Measurements from ENCODE around the gene TARBP1. TPM values are rescaled to one million over a fixed set of nuclear protein-coding genes. Genes with fewer than 3 reads are reported as not detected.
"Not testable (repeated sequence)": the region's sequence is repeated elsewhere in the genome, so short reads cannot be mapped to it uniquely, and the experiment has no call there.

The TARBP1 gene
- total and polyA plus RNA-seq, 3 experiments from 2014 or later = 15.0 to 36.4 (median 34.8) TPM

- no peaks in the 10 kb centered on the region for H3K36me3 ChIP-seq (ENCODE audit: insufficient read depth, low read length)
- no peak for DNase-seq
- Mint-ChIP-seq H3K9me3 (no peaks in the 10 kb centered on the region), H3K4me3 (no peak overlapping the region), H3K4me1 (no peaks in the 10 kb centered on the region), H3K27ac (no peak overlapping the region), H3K27me3 (peaks cover 4% of the 10 kb centered on the region in 2 donors), H3K36me3 (no peaks in the 10 kb centered on the region)
- H3K27me3 ChIP-seq (ENCODE audit: insufficient read depth, low read length, poor library complexity, severe bottlenecking) = no peaks in the 10 kb centered on the region
- ChIA-PET CTCF (interaction anchor here (1.2 kb wide), 1 partner anchor 564 kb away, joined by 5 read pairs; no protein-coding TSS in a partner anchor), POLR2A (no interaction called here)
- no peak overlapping the region for H3K4me3 ChIP-seq (ENCODE audit: low read length)
- no peak overlapping the region for H3K27ac ChIP-seq (ENCODE audit: low read depth, low read length)
- peaks cover 15% of the 10 kb centered on the region for H3K4me1 ChIP-seq (ENCODE audit: insufficient read depth, low read length)
- H3K9me3 ChIP-seq (ENCODE audit: low read length) = no peaks in the 10 kb centered on the region
Observed at GRCh38 chr1:234519506-234519905, 40.5 kb upstream of the TARBP1 start.

- ChIA-PET CTCF (interaction anchor here (1.2 kb wide), 1 partner anchor 565 kb away, joined by 5 read pairs; no protein-coding TSS in a partner anchor), POLR2A (no interaction called here)
- H3K27ac ChIP-seq (ENCODE audit: low read depth, low read length) = no peak overlapping the region
- H3K4me1 ChIP-seq (ENCODE audit: insufficient read depth, low read length) = peaks cover 15% of the 10 kb centered on the region
- H3K9me3 ChIP-seq (ENCODE audit: low read length) = no peaks in the 10 kb centered on the region
- H3K4me3 ChIP-seq (ENCODE audit: low read length) = no peak overlapping the region
- no peaks in the 10 kb centered on the region for H3K36me3 Mint-ChIP-seq
- H3K4me1 Mint-ChIP-seq = no peaks in the 10 kb centered on the region
- H3K27ac Mint-ChIP-seq = no peak overlapping the region
- peaks cover 4% of the 10 kb centered on the region in 2 donors for H3K27me3 Mint-ChIP-seq
- no peak overlapping the region for H3K4me3 Mint-ChIP-seq
- DNase-seq = no peak
- H3K36me3 ChIP-seq (ENCODE audit: insufficient read depth, low read length) = no peaks in the 10 kb centered on the region
- no peaks in the 10 kb centered on the region for H3K9me3 Mint-ChIP-seq
- H3K27me3 ChIP-seq (ENCODE audit: insufficient read depth, low read length, poor library complexity, severe bottlenecking) = no peaks in the 10 kb centered on the region
Observed at GRCh38 chr1:234518876-234519275, 39.9 kb upstream of the TARBP1 start.

- DNase-seq; H3K9me3 Mint-ChIP-seq; H3K4me3 ChIP-seq (ENCODE audit: low read length); H3K9me3 ChIP-seq (ENCODE audit: low read length); H3K36me3 Mint-ChIP-seq; H3K4me1 ChIP-seq (ENCODE audit: insufficient read depth, low read length); H3K36me3 ChIP-seq (ENCODE audit: insufficient read depth, low read length); H3K27ac Mint-ChIP-seq; H3K27ac ChIP-seq (ENCODE audit: low read depth, low read length); H3K4me3 Mint-ChIP-seq; H3K27me3 ChIP-seq (ENCODE audit: insufficient read depth, low read length, poor library complexity, severe bottlenecking); H3K4me1 Mint-ChIP-seq; H3K27me3 Mint-ChIP-seq; POLR2A ChIA-PET; CTCF ChIA-PET: not testable (repeated sequence)
Observed at GRCh38 chr1:234518086-234518485, 39.1 kb upstream of the TARBP1 start.

GRCh38 chr1:234517110-234517802 lies 38.3 kb upstream of the TARBP1 start:
- Histone ChIP-seq H3K4me1 (ENCODE audit: insufficient read depth, low read length) (peaks cover under 1% of the 10 kb centered on the region), H3K9me3 (ENCODE audit: low read length) (no peaks in the 10 kb centered on the region), H3K4me3 (ENCODE audit: low read length) (no peak overlapping the region), H3K27me3 (ENCODE audit: insufficient read depth, low read length, poor library complexity, severe bottlenecking) (no peaks in the 10 kb centered on the region), H3K36me3 (ENCODE audit: insufficient read depth, low read length) (no peaks in the 10 kb centered on the region), H3K27ac (ENCODE audit: low read depth, low read length) (no peak overlapping the region)
- no peaks in the 10 kb centered on the region for H3K4me1 Mint-ChIP-seq
- ChIA-PET POLR2A (no interaction called here), CTCF (no interaction called here)
- H3K27ac Mint-ChIP-seq = no peak overlapping the region
- H3K4me3 Mint-ChIP-seq = no peak overlapping the region
- peaks cover 4% of the 10 kb centered on the region in 2 donors for H3K27me3 Mint-ChIP-seq
- DNase-seq = no peak
- H3K9me3 Mint-ChIP-seq = no peaks in the 10 kb centered on the region
- H3K36me3 Mint-ChIP-seq = no peaks in the 10 kb centered on the region

- POLR2A ChIA-PET = interaction anchor here (0.5 kb wide), 1 partner anchor 75 kb away, joined by 3 read pairs; no protein-coding TSS in a partner anchor
- no peak overlapping the region for H3K4me3 ChIP-seq (ENCODE audit: low read length)
Observed at GRCh38 chr1:234515821-234516241, 36.9 kb upstream of the TARBP1 start.

GRCh38 chr1:234515411-234515810 lies 36.4 kb upstream of the TARBP1 start:
- no peaks in the 10 kb centered on the region for H3K4me1 Mint-ChIP-seq
- Histone ChIP-seq H3K27ac (ENCODE audit: low read depth, low read length) (no peak overlapping the region), H3K4me3 (ENCODE audit: low read length) (no peak overlapping the region), H3K4me1 (ENCODE audit: insufficient read depth, low read length) (no peaks in the 10 kb centered on the region), H3K27me3 (ENCODE audit: insufficient read depth, low read length, poor library complexity, severe bottlenecking) (no peaks in the 10 kb centered on the region), H3K9me3 (ENCODE audit: low read length) (no peaks in the 10 kb centered on the region), H3K36me3 (ENCODE audit: insufficient read depth, low read length) (no peaks in the 10 kb centered on the region)
- H3K27me3 Mint-ChIP-seq = peaks cover 5 to 7% of the 10 kb centered on the region in 2 donors
- H3K27ac Mint-ChIP-seq = no peak overlapping the region
- POLR2A ChIA-PET = interaction anchor here (0.5 kb wide), 1 partner anchor 75 kb away, joined by 3 read pairs; no protein-coding TSS in a partner anchor
- no peak for DNase-seq
- no peaks in the 10 kb centered on the region for H3K9me3 Mint-ChIP-seq
- CTCF ChIA-PET = no interaction called here
- no peak overlapping the region for H3K4me3 Mint-ChIP-seq
- H3K36me3 Mint-ChIP-seq = no peaks in the 10 kb centered on the region

More at GRCh38 chr1:234515821-234516241, 36.9 kb upstream of the TARBP1 start:
- Histone ChIP-seq H3K36me3 (ENCODE audit: insufficient read depth, low read length) (no peaks in the 10 kb centered on the region), H3K4me1 (ENCODE audit: insufficient read depth, low read length) (no peaks in the 10 kb centered on the region), H3K27me3 (ENCODE audit: insufficient read depth, low read length, poor library complexity, severe bottlenecking) (no peaks in the 10 kb centered on the region), H3K9me3 (ENCODE audit: low read length) (no peaks in the 10 kb centered on the region), H3K27ac (ENCODE audit: low read depth, low read length) (no peak overlapping the region)
- CTCF ChIA-PET = no interaction called here
- H3K9me3 Mint-ChIP-seq = no peaks in the 10 kb centered on the region
- H3K4me1 Mint-ChIP-seq = no peaks in the 10 kb centered on the region
- peaks cover 5 to 9% of the 10 kb centered on the region in 2 donors for H3K27me3 Mint-ChIP-seq
- no peaks in the 10 kb centered on the region for H3K36me3 Mint-ChIP-seq
- H3K4me3 Mint-ChIP-seq = no peak overlapping the region
- no peak overlapping the region for H3K27ac Mint-ChIP-seq
- no peak for DNase-seq

GRCh38 chr1:234512451-234512861 lies 33.5 kb upstream of the TARBP1 start:
- Histone ChIP-seq H3K4me3 (ENCODE audit: low read length) (no peak overlapping the region), H3K27me3 (ENCODE audit: insufficient read depth, low read length, poor library complexity, severe bottlenecking) (no peaks in the 10 kb centered on the region), H3K4me1 (ENCODE audit: insufficient read depth, low read length) (no peaks in the 10 kb centered on the region), H3K9me3 (ENCODE audit: low read length) (no peaks in the 10 kb centered on the region), H3K36me3 (ENCODE audit: insufficient read depth, low read length) (no peaks in the 10 kb centered on the region), H3K27ac (ENCODE audit: low read depth, low read length) (peak overlapping the region; percentile 51)
- H3K4me3 Mint-ChIP-seq = no peak overlapping the region
- no peaks in the 10 kb centered on the region for H3K4me1 Mint-ChIP-seq
- H3K27ac Mint-ChIP-seq = no peak overlapping the region
- H3K36me3 Mint-ChIP-seq = no peaks in the 10 kb centered on the region
- H3K9me3 Mint-ChIP-seq = no peaks in the 10 kb centered on the region
- peaks cover 5 to 10% of the 10 kb centered on the region in 2 donors for H3K27me3 Mint-ChIP-seq
- DNase-seq = no peak
- CTCF ChIA-PET = no interaction called here
- POLR2A ChIA-PET = no interaction called here

GRCh38 chr1:234509457-234510328 lies 30.7 kb upstream of the TARBP1 start:
- Mint-ChIP-seq H3K4me1 (no peaks in the 10 kb centered on the region), H3K27ac (peak overlapping the region in 2 of 8 donors; percentile 62 to 81), H3K9me3 (no peaks in the 10 kb centered on the region), H3K4me3 (no peak overlapping the region), H3K36me3 (peaks cover 0 to 1% (median 0%) of the 10 kb centered on the region in 3 donors), H3K27me3 (peaks cover 6 to 10% of the 10 kb centered on the region in 2 donors)
- Histone ChIP-seq H3K4me1 (ENCODE audit: insufficient read depth, low read length) (no peaks in the 10 kb centered on the region), H3K9me3 (ENCODE audit: low read length) (no peaks in the 10 kb centered on the region), H3K27ac (ENCODE audit: low read depth, low read length) (no peak overlapping the region), H3K27me3 (ENCODE audit: insufficient read depth, low read length, poor library complexity, severe bottlenecking) (no peaks in the 10 kb centered on the region), H3K4me3 (ENCODE audit: low read length) (no peak overlapping the region), H3K36me3 (ENCODE audit: insufficient read depth, low read length) (no peaks in the 10 kb centered on the region)
- POLR2A ChIA-PET = no interaction called here
- CTCF ChIA-PET = interaction anchor here (1.2 kb wide), 1 partner anchor 10 kb away, joined by 9 read pairs; no protein-coding TSS in a partner anchor
- DNase-seq = no peak
